HG03457 (cell line): ENCODE data around the gene ERLEC1.
"Not testable (repeated sequence)": the region's sequence is repeated elsewhere in the genome, so short reads cannot be mapped to it uniquely, and the experiment has no call there.

Experiments
- ATAC-seq: cut with Tn5 transposase; IDR thresholded peaks from one replicate; pipeline ENCODE4 v1.9.1; 2021; ENCODE audit warnings: moderate number of reproducible peaks; ENCODE audit not compliant: unreplicated experiment

ERLEC1 gene

GRCh38 chr2:53829273-53829979, 42.6 kb downstream of the ERLEC1 start:
- no peak for ATAC-seq

GRCh38 chr2:53829980-53830290, 43.1 kb downstream of the ERLEC1 start:
- not testable (repeated sequence) for ATAC-seq

GRCh38 chr2:53840580-53840979, 53.7 kb downstream of the ERLEC1 start:
- no peak for ATAC-seq

- ATAC-seq = not testable (repeated sequence)
Measured at GRCh38 chr2:53841651-53842050, 54.8 kb downstream of the ERLEC1 start.

- no peak for ATAC-seq
Measured at GRCh38 chr2:53842891-53843290, 56.0 kb downstream of the ERLEC1 start.

GRCh38 chr2:53843595-53843994, 56.8 kb downstream of the ERLEC1 start:
- no peak for ATAC-seq

- no peak for ATAC-seq
Measured at GRCh38 chr2:53848062-53848461, 61.2 kb downstream of the ERLEC1 start.

GRCh38 chr2:53851052-53851757, 64.4 kb downstream of the ERLEC1 start:
- not testable (repeated sequence) for ATAC-seq

GRCh38 chr2:53852532-53852931, 65.7 kb downstream of the ERLEC1 start:
- no peak for ATAC-seq

- no peak for ATAC-seq
Measured at GRCh38 chr2:53854678-53855077, 67.8 kb downstream of the ERLEC1 start.

- ATAC-seq = no peak
Measured at GRCh38 chr2:53856272-53856671, 69.4 kb downstream of the ERLEC1 start.

- ATAC-seq = no peak
Measured at GRCh38 chr2:53859206-53860181, 72.7 kb downstream of the ERLEC1 start, which contains the start of gene GPR75. GPR75 (minus strand) TSS chr2:53859967; CDS start chr2:53854756, 5,211 bp downstream.

- no peak for ATAC-seq
Measured at GRCh38 chr2:53861824-53862223, 75.0 kb downstream of the ERLEC1 start.

GRCh38 chr2:53863538-53864227, 76.8 kb downstream of the ERLEC1 start:
- no peak for ATAC-seq

GRCh38 chr2:53865264-53865663, 78.4 kb downstream of the ERLEC1 start:
- no peak for ATAC-seq

GRCh38 chr2:53865962-53866361, 79.1 kb downstream of the ERLEC1 start:
- no peak for ATAC-seq

GRCh38 chr2:53867169-53867568, 80.3 kb downstream of the ERLEC1 start:
- no peak for ATAC-seq

- ATAC-seq = no peak
Measured at GRCh38 chr2:53867773-53868172, 80.9 kb downstream of the ERLEC1 start.
